GM23338 (cell line): ENCODE measurements around the gene EEPD1. TPM values are rescaled to one million over a fixed set of nuclear protein-coding genes. Genes with fewer than 3 reads are reported as not detected.

Experiments
- ATAC-seq: fragments of 200-7000 bp; cut with Tn5 transposase; 3 replicates; pipeline ENCODE4 v1.9.1; 2020
- DNase-seq: peaks from one replicate; pipeline ENCODE4 v3.0.0-alpha.2; 2015; ENCODE audit warnings: low spot score
- H2AFZ ChIP-seq: fragments of 200-600 bp; sonication (generic); 2 replicates; pipeline ENCODE4 v1.8.0; 2016; ENCODE audit warnings: antibody characterized with exemption, mild to moderate bottlenecking, moderate library complexity
- H3F3A ChIP-seq: fragments of 200-600 bp; sonication (generic); replicated peaks from 2 replicates; pipeline ENCODE4 v1.8.0; 2017; ENCODE audit warnings: antibody characterized with exemption, mixed run types, low read depth
- H3K27ac ChIP-seq: fragments of 200-600 bp; sonication (generic); 2 replicates; pipeline ENCODE4 v1.6.1; 2016; ENCODE audit warnings: low read depth
- H3K27me3 ChIP-seq: fragments of 200-600 bp; sonication (generic); 2 replicates; pipeline ENCODE4 v1.8.0; 2016; ENCODE audit warnings: mild to moderate bottlenecking, mixed run types, moderate library complexity; ENCODE audit not compliant: insufficient read depth
- H3K36me3 ChIP-seq: fragments of 200-600 bp; sonication (generic); 2 replicates; pipeline ENCODE4 v1.8.0; 2016; ENCODE audit warnings: mild to moderate bottlenecking; ENCODE audit not compliant: insufficient read depth
- H3K4me1 ChIP-seq: fragments of 200-600 bp; sonication (generic); 2 replicates; pipeline ENCODE4 v1.8.0; 2016; ENCODE audit warnings: mild to moderate bottlenecking, moderate library complexity; ENCODE audit not compliant: insufficient read depth
- H3K4me2 ChIP-seq: fragments of 200-600 bp; sonication (generic); 2 replicates; pipeline ENCODE4 v1.7.1; 2017; ENCODE audit warnings: mixed run types
- H3K4me3 ChIP-seq: fragments of 200-600 bp; sonication (generic); 2 replicates; pipeline ENCODE4 v1.6.1; 2016; ENCODE audit warnings: mixed run types
- H3K79me2 ChIP-seq: fragments of 200-600 bp; sonication (generic); replicated peaks from 2 replicates; pipeline ENCODE4 v1.8.0; 2017; ENCODE audit warnings: mild to moderate bottlenecking; ENCODE audit not compliant: insufficient read depth
- H3K9me2 ChIP-seq: fragments of 200-600 bp; sonication (generic); 2 replicates; pipeline ENCODE4 v1.8.0; 2017; ENCODE audit not compliant: insufficient read depth
- H4K20me1 ChIP-seq: fragments of 200-600 bp; sonication (generic); replicated peaks from 2 replicates; pipeline ENCODE4 v1.8.0; 2017; ENCODE audit warnings: mild to moderate bottlenecking; ENCODE audit not compliant: insufficient read depth
- H3K27ac Mint-ChIP-seq: 2 replicates; pipeline ENCODE4 v1.8.0; 2020; ENCODE audit warnings: inconsistent platforms, mild to moderate bottlenecking, moderate library complexity, mixed read lengths
- H3K27me3 Mint-ChIP-seq: 3 replicates; pipeline ENCODE4 v1.8.0; 2022; ENCODE audit warnings: low read depth, mild to moderate bottlenecking, moderate library complexity, mixed read lengths, inconsistent platforms; ENCODE audit not compliant: insufficient read depth, poor library complexity
- H3K36me3 Mint-ChIP-seq: 3 replicates; pipeline ENCODE4 v1.8.0; 2021; ENCODE audit warnings: low read depth, mild to moderate bottlenecking, inconsistent platforms, moderate library complexity, mixed read lengths
- H3K4me1 Mint-ChIP-seq: 3 replicates; pipeline ENCODE4 v1.8.0; 2020; ENCODE audit warnings: mild to moderate bottlenecking, inconsistent platforms, mixed read lengths
- H3K4me3 Mint-ChIP-seq: 3 replicates; pipeline ENCODE4 v1.8.0; 2021; ENCODE audit warnings: moderate library complexity, mild to moderate bottlenecking, inconsistent platforms, mixed read lengths
- H3K9me3 Mint-ChIP-seq: 3 replicates; pipeline ENCODE4 v1.8.0; 2020; ENCODE audit warnings: moderate library complexity, mild to moderate bottlenecking, inconsistent platforms, mixed read lengths
- CREB1 ChIP-seq: fragments of 250-450 bp; sonication (Bioruptor Pico); IDR thresholded peaks from 2 replicates; pipeline ENCODE4 v1.5.0; 2020; ENCODE audit warnings: low read depth, mild to moderate bottlenecking, moderate library complexity
- EZH2 ChIP-seq: fragments of 200-600 bp; sonication (generic); IDR thresholded peaks from one replicate; pipeline ENCODE4 v1.8.0; 2017; ENCODE audit warnings: antibody characterized with exemption, mild to moderate bottlenecking, low read depth; ENCODE audit not compliant: unreplicated experiment
- JUNB ChIP-seq: IDR thresholded peaks from one replicate; pipeline ENCODE4 v1.6.1; 2016; ENCODE audit warnings: antibody characterized with exemption; ENCODE audit not compliant: unreplicated experiment
- POLR2AphosphoS5 ChIP-seq: IDR thresholded peaks from 2 replicates; pipeline ENCODE4 v1.6.1; 2016; ENCODE audit warnings: antibody characterized with exemption, low read depth
- STAT1 ChIP-seq: IDR thresholded peaks from one replicate; pipeline ENCODE4 v1.6.1; 2016; ENCODE audit warnings: antibody characterized with exemption; ENCODE audit not compliant: unreplicated experiment
- ZNF114 ChIP-seq: fragments of 250-450 bp; sonication (Bioruptor Pico); IDR thresholded peaks from 2 replicates; pipeline ENCODE4 v1.5.0; 2020; ENCODE audit warnings: mild to moderate bottlenecking, moderate library complexity
- ZNF331 ChIP-seq: fragments of 250-450 bp; sonication (Bioruptor Pico); IDR thresholded peaks from 2 replicates; pipeline ENCODE4 v1.5.0; 2020; ENCODE audit warnings: low read depth, mild to moderate bottlenecking, moderate library complexity
- polyA plus RNA-seq: library from polyadenylated mRNA; unstranded; fragments of >200 nt; fragmentation: Nextera tagmentation; extraction: Ambion mirVana; gene quantifications from 2 replicates; pipeline ENCODE4 v1.2.1, GENCODE V29; 2016
- total RNA-seq: library from RNA; depleted of rRNA; stranded (reverse); fragments of >200 nt; shearing (Covaris generic); gene quantifications from 2 replicates; pipeline ENCODE4 v1.2.3, GENCODE V29; 2014
- TF ChIP-seq, protein P1 (sequence below): IDR thresholded peaks from 2 replicates; pipeline ENCODE4 v1.6.1; 2016; ENCODE audit warnings: antibody characterized with exemption

EEPD1 gene
- total and polyA plus RNA-seq, 2 experiments from 2014 or later = 4.1 to 17.1 TPM

- no peaks in the 10 kb centered on the region for H3F3A ChIP-seq
- Mint-ChIP-seq H3K27ac (no peak overlapping the region), H3K27me3 (peaks cover 9% of the 10 kb centered on the region), H3K9me3 (no peaks in the 10 kb centered on the region), H3K4me3 (no peak overlapping the region), H3K36me3 (no peaks in the 10 kb centered on the region), H3K4me1 (peaks cover 4% of the 10 kb centered on the region; the same call in 1 of the 3 replicates)
- no peak for ATAC-seq
- no peak overlapping the region for H3K4me2 ChIP-seq
- H3K27ac ChIP-seq = no peak overlapping the region
- no peaks in the 10 kb centered on the region for H3K36me3 ChIP-seq
- TF ChIP-seq POLR2AphosphoS5 = no peak
- TF ChIP-seq CREB1 = no peak
- TF ChIP-seq, protein P1, sequence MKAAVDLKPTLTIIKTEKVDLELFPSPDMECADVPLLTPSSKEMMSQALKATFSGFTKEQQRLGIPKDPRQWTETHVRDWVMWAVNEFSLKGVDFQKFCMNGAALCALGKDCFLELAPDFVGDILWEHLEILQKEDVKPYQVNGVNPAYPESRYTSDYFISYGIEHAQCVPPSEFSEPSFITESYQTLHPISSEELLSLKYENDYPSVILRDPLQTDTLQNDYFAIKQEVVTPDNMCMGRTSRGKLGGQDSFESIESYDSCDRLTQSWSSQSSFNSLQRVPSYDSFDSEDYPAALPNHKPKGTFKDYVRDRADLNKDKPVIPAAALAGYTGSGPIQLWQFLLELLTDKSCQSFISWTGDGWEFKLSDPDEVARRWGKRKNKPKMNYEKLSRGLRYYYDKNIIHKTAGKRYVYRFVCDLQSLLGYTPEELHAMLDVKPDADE = no peak
- peak; percentile 69 for TF ChIP-seq ZNF331
- no peaks in the 10 kb centered on the region for H3K9me2 ChIP-seq
- no peaks in the 10 kb centered on the region for H3K27me3 ChIP-seq
- H3K4me1 ChIP-seq = no peaks in the 10 kb centered on the region
- H3K4me3 ChIP-seq = no peak overlapping the region
- DNase-seq = no peak
- H3K79me2 ChIP-seq = no peaks in the 10 kb centered on the region
- no peaks in the 10 kb centered on the region for H4K20me1 ChIP-seq
- H2AFZ ChIP-seq = no peak overlapping the region
These were observed 45.0 kb upstream of the EEPD1 start for GRCh38 chr7:36107926-36108631.

DNA sequence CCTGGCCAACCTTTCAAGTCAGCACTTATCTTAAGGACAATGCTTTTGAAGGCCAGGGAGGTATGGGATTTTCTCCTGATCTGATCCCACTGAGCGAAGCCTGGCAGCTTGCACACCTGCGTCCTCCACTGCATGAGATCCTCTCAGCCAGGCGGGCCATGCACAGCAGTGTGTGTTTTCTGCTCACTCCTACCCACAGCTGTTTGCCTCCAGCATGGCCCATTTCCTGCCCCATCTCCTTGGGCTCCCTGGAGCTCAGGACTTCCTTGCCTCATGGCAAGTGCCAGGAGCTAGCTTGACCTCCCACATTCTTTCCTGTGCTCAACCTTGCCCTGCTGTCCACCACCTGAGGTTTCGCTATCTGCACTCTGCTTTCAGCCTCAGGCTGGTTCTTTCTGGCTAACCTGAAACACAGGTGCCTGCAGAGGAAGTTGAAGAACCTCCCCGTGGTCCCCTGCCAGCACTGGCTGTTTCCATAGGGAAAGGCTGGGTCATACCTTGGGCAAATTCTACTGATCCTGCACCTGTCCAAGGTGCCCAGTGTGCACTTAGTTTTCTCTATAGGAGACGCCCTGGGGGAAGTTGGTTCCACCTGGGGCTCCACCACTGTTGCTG, 43.9 kb upstream of the EEPD1 start:
- H3K4me1 ChIP-seq = no peaks in the 10 kb centered on the region
- no peaks in the 10 kb centered on the region for H3K36me3 ChIP-seq
- no peaks in the 10 kb centered on the region for H3F3A ChIP-seq
- TF ChIP-seq ZNF114 (CRISPR knock-in tag) = no peak
- no peaks in the 10 kb centered on the region for H3K79me2 ChIP-seq
- no peak overlapping the region for H3K27ac Mint-ChIP-seq
- H3K9me2 ChIP-seq = no peaks in the 10 kb centered on the region
- no peaks in the 10 kb centered on the region for H4K20me1 ChIP-seq
- peaks cover 4% of the 10 kb centered on the region; the same call in 1 of the 3 replicates for H3K4me1 Mint-ChIP-seq
- no peaks in the 10 kb centered on the region for H3K36me3 Mint-ChIP-seq
- H3K4me3 ChIP-seq = no peak overlapping the region
- ATAC-seq (no peak), DNase-seq (no peak)
- no peaks in the 10 kb centered on the region for H3K27me3 ChIP-seq
- H3K9me3 Mint-ChIP-seq = no peaks in the 10 kb centered on the region
- H3K27ac ChIP-seq = no peak overlapping the region
- H2AFZ ChIP-seq = no peak overlapping the region
- H3K27me3 Mint-ChIP-seq = peaks cover 8% of the 10 kb centered on the region
- no peak overlapping the region for H3K4me3 Mint-ChIP-seq
- no peak overlapping the region for H3K4me2 ChIP-seq

GRCh38 chr7:36110584-36110983, 42.5 kb upstream of the EEPD1 start:
- H3K36me3 Mint-ChIP-seq = no peaks in the 10 kb centered on the region
- H2AFZ ChIP-seq = no peak overlapping the region
- H3K79me2 ChIP-seq = no peaks in the 10 kb centered on the region
- H3K27ac Mint-ChIP-seq = no peak overlapping the region
- H3K4me1 ChIP-seq = no peaks in the 10 kb centered on the region
- ATAC-seq (no peak), DNase-seq (no peak)
- H3K9me2 ChIP-seq = no peaks in the 10 kb centered on the region
- no peak overlapping the region for H3K4me3 ChIP-seq
- H3K4me1 Mint-ChIP-seq = peaks cover 4% of the 10 kb centered on the region; the same call in 1 of the 3 replicates
- H3K9me3 Mint-ChIP-seq = no peaks in the 10 kb centered on the region
- no peak overlapping the region for H3K27ac ChIP-seq
- H3K36me3 ChIP-seq = no peaks in the 10 kb centered on the region
- H3K27me3 Mint-ChIP-seq = peaks cover 6% of the 10 kb centered on the region
- no peaks in the 10 kb centered on the region for H4K20me1 ChIP-seq
- H3K4me2 ChIP-seq = no peak overlapping the region
- H3K4me3 Mint-ChIP-seq = no peak overlapping the region
- no peaks in the 10 kb centered on the region for H3K27me3 ChIP-seq
- no peaks in the 10 kb centered on the region for H3F3A ChIP-seq
- TF ChIP-seq EZH2 = no peak
- TF ChIP-seq JUNB = no peak
- TF ChIP-seq ZNF114 (CRISPR knock-in tag) = no peak
- TF ChIP-seq ZNF331 = no peak
- TF ChIP-seq STAT1 = no peak
- TF ChIP-seq, protein P1 = no peak
- TF ChIP-seq CREB1 = no peak
